ENCODE results near the gene PLXNA1. TPM values are rescaled to one million over a fixed set of nuclear protein-coding genes. Genes with fewer than 3 reads are reported as not detected.

The PLXNA1 gene
- total and polyA plus RNA-seq, 4 donors = 0.92 to 8.3 (median 4.4) TPM

GRCh38 chr3:126952983-126953660, 29.8 kb upstream of the PLXNA1 start:
- Histone ChIP-seq H3K9me3 (ENCODE audit: control insufficient read depth in 4 of 4, low read length in 3 of 4) (no peaks in the 10 kb centered on the region), H3K4me1 (ENCODE audit: control insufficient read depth in 4 of 4, insufficient read depth in 4 of 4, low read length in 3 of 4) (peaks cover 0 to 4% (median 0%) of the 10 kb centered on the region in 4 donors), H3K27me3 (ENCODE audit: control insufficient read depth in 4 of 4, insufficient read depth in 4 of 4, low read length in 3 of 4) (no peaks in the 10 kb centered on the region), H3K9ac (ENCODE audit: low read depth in 1 of 2, low read length in 2 of 2) (no peak overlapping the region), H3K4me3 (ENCODE audit: low read depth in 1 of 3, low read length in 3 of 3) (no peak overlapping the region), H3K36me3 (ENCODE audit: control insufficient read depth in 4 of 4, insufficient read depth in 3 of 4, low read depth in 1 of 4, low read length in 3 of 4) (no peaks in the 10 kb centered on the region), H3K27ac (ENCODE audit: low read depth in 1 of 2, low read length in 2 of 2) (no peak overlapping the region)
- DNase-seq (ENCODE audit: low spot score) = no peak
- 95% methylated on average over 12 of the region's 12 CpGs for WGBS
- TF ChIP-seq ZBTB33 (IDR thresholded peaks at IDR 0.05) (no peak), TAF1 (conservative IDR thresholded peaks at IDR 0.05) (no peak), EGR1 (IDR thresholded peaks at IDR 0.05; ENCODE audit: low read depth in 2 of 2) (no peak), HNF4G (IDR thresholded peaks at IDR 0.05) (no peak), MAX (IDR thresholded peaks at IDR 0.05) (no peak), RAD21 (IDR thresholded peaks at IDR 0.05) (no peak), SP1 (IDR thresholded peaks at IDR 0.05) (no peak), NR2F2 (IDR thresholded peaks at IDR 0.05) (no peak), REST (IDR thresholded peaks at IDR 0.05) (no peak), RXRA (IDR thresholded peaks at IDR 0.05) (no peak)

- no peak for TF ChIP-seq YY1 (IDR thresholded peaks at IDR 0.05)
- TF ChIP-seq REST (IDR thresholded peaks at IDR 0.05) = no peak
- no peak overlapping the region for H3K4me3 ChIP-seq (ENCODE audit: low read depth in 1 of 3, low read length in 3 of 3)
- DNase-seq (ENCODE audit: low spot score) = no peak
- H3K4me1 ChIP-seq (ENCODE audit: control insufficient read depth in 4 of 4, insufficient read depth in 4 of 4, low read length in 3 of 4) = no peaks in the 10 kb centered on the region
- H3K9ac ChIP-seq (ENCODE audit: low read depth in 1 of 2, low read length in 2 of 2) = no peak overlapping the region
- WGBS = 91% methylated on average over 10 of the region's 10 CpGs
- no peaks in the 10 kb centered on the region for H3K36me3 ChIP-seq (ENCODE audit: control insufficient read depth in 4 of 4, insufficient read depth in 3 of 4, low read depth in 1 of 4, low read length in 3 of 4)
- H3K9me3 ChIP-seq (ENCODE audit: control insufficient read depth in 4 of 4, low read length in 3 of 4) = no peaks in the 10 kb centered on the region
- no peaks in the 10 kb centered on the region for H3K27me3 ChIP-seq (ENCODE audit: control insufficient read depth in 4 of 4, insufficient read depth in 4 of 4, low read length in 3 of 4)
- no peak overlapping the region for H3K27ac ChIP-seq (ENCODE audit: low read depth in 1 of 2, low read length in 2 of 2)
Measured at GRCh38 chr3:126954141-126954842, 28.6 kb upstream of the PLXNA1 start.
